Endometrium (tissue), 2 donors: ENCODE measurements around the gene EIF1.
A peak's percentile ranks its signal among the peaks of the same experiment; 100 is the strongest.
"Not testable (repeated sequence)": the region's sequence is repeated elsewhere in the genome, so short reads cannot be mapped to it uniquely, and the experiment has no call there.

ENCODE experiments used
- FAIRE-seq: peaks from 2 replicates; lab custom pipeline; 2012; peaks lifted over from hg19 to GRCh38; lab: Jason Lieb, UNC
- donor health status: control.
- donor health status: control.

Gene EIF1

DNA sequence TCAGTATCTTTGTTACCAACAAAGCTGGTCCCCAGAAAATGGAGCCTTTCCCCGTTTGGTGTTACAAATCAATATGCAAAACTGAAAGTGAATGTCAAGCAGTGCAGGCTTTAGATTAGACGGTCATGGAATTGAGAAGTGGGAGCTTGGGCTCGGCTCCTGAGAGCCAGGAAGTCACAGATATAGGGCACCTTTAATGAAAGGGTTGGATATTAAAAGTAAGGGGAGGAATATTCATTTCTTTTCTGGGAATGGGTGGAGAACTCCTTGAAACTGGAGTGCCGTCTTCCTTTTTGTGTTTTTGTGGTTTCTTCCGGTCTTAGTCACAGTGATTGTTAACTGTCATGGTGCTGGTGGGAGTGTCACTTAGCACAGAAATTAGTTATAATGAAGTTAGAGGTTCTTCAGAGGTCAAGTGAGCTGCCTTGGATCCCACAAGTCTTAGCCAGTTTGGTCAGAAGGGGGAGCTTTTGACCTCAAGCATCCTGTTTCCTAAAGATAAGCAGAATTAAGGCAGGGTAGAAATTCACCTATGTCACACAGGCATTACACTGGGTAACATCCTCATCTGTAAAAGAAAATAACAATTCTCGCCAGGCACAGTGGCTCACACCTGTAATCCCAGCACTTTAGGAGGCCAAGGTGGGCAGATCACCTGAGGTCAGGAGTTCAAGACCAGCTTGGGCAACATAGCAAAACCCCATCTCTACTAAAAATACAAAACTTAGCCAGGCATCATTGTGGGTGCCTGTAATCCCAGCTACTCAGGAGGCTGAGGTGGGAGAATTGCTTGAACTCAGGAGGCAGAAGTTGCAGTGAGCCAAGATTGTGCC, 9.6 kb upstream of the EIF1 start:
- FAIRE-seq = no peak

DNA sequence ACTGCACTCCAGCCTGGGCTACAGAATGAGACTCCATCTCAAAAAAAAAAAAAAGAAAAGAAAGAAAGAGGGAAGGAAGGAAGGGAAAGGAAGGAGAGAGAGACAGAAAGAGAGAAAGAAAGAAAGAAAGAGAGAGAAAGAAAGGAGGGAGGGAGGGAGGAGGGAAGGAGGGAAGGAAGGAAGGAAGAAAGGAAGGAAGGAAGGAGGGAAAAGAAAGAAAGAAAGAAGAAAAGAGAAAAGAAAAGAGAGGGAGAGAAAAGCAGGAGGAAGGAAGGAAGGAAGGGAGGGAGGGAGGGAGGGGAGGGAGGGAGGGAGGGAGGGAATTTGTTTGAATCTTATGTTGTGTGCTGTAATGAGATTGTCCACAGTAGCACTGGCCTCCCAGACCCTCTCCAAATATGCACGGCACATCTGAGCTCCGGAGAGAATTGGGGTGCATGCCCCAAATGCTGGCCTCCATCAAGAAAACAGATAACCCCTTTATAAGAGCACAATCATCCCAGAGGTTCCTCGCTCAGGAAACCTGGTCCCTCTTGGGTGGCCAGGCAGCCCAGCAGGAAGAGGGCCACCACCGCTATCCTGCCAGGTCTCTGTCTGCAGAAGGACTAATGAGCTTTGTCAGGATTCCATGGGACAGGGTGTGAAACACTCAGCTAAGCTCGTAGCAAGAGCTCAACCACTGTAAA, 8.8 kb upstream of the EIF1 start:
- FAIRE-seq = no peak

DNA sequence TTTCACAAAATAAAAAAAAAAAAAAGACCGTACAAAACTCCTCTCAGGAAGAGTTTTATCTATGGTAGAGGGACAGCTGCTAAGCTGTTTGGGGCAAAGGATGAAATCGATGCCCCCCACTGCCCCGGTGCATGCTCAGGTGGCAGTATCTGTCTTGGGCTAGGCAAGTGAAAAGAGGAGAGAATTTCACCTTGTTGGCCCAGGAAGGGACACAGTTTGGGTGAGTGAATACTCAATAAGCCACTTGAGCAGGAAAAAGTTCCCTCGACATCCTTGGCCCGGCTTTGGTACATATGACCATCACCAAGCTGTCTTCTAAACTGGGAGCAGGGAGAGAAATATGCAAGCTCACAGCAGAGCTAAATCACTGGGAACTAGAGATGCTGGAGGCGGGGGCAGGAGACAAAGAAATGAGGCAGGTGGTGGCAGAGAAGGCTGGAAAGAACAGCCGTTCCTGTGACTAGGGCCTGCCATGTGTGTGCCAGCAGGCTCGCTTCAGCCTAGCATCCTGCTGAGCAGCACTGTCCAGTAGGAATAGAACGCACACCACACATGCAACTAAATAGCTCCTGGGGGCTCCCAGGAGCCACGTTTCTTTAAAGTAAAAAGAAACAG, 8.2 kb upstream of the EIF1 start:
- FAIRE-seq = no peak

DNA sequence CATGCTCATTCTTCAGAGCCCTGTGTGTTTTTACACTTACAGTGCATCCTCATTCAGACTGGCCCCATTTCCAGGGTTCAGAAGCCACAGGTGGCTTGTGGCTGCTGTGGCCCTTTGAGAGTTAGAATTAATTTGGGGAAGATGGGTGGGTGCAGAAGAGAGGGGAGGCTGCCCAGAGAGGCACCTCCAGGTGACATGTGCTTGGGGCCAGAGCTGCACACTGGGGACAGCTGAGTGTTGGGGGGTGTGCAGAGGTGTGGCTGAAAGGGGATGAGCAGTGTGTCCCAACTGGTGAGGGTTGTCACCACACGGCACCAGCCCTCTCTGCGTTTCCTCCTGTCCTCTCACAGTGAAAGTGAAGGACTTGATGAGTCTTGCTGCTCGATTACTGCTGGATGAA, 6.9 kb upstream of the EIF1 start:
- FAIRE-seq = no peak

DNA sequence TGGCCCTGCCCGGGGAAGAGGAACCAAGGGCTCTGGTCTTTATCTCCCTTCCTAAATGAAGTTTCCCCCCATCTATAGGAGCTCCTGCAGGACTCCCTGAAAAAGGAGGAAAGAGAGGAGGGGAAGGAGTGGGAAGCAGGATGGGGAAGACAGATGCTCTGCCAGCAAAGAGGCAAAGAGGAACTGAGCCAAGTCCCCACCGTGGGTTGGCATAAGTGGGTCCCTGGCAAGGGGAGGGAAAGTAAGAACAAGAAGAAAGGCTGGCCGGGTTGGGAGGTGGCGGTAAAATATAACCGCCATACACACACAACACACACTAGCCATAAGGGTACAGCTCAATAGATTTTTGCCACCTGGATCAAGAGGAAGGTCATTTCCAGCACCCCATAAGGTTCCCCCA, 6.1 kb upstream of the EIF1 start:
- FAIRE-seq = no peak

DNA sequence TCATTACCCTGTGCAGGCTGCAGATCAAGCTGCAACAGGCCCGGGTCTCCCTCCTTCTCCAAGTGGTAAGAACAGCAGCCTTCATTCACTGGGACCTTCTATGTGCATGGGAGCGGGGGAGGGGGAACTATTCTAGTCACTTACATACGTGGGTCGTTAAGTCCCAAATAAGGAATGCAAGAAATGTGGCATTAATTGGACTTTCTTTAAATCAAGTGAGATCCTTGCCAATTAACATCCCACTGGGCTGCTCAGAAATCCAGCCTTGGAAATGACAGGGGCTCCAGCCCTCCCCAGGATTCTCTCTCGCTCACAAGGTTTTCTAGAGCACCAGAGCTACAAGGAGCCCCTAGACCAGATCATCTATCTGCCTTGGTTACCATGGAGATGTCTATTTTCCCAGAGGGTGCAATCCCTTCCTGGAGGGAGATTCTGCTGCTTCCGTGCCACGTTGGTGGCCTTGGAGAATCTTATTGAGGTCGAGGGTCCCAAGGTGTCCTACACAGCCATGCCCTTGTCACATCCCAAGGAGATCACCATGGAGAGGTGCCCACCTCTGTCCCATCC, 5.2 kb upstream of the EIF1 start:
- no peak for FAIRE-seq

DNA sequence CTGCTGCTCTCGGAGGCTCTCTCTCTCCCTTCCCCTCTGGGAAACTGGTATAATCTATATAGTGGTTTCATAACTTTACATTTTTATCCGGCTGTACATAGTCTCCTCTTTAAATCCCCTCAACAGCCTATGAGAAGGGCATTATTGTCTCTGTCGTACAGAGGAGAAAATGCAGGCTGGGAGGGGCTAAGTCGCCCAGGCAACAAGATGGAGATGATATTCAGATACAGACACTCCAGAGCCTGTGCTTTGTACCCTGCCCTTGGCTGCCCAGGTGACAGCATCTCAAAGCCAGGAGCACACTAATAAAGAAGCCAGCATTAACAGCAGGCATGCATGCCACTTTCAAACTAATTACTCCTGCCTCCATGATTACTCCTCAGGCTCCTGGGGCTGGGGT, 4.7 kb upstream of the EIF1 start:
- no peak for FAIRE-seq

DNA sequence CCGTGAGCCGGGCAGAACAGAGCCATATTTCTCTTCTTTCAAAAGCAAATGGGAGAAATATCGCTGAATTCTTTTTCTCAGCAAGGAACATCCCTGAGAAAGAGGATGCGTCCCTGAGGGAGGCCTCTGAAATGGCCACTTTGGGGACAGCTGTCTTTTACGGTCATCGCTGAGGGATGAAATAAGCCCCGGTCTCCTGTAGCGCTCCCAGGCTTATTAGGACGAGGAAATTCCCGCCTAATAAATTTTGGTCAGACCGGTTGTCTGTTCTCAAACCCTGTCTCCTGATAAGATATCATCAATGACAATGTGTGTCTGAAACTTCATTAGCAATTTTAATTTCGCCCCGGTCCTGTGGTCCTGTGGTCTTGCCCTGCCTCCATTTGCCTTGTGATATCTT, 2.9 kb upstream of the EIF1 start:
- FAIRE-seq = not testable (repeated sequence)

DNA sequence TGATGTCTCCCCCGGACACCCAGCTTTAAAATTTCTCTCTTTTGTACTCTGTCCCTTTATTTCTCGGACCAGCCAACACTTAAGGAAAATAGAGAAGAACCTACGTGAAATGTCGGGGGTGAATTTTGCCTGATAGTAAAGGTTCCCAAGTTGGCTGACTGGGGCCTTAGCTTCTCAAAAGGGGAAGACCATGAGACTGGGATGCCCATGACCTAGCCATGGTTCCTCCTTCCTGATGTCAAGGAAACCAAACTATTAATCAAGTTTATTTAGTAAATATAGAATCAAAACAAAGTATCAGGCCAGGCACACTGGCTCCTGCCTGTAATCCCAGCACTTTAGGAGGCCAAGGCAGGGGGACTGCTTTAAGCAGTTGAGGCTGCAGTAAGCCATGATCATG, 2.4 kb upstream of the EIF1 start:
- no peak for FAIRE-seq

DNA sequence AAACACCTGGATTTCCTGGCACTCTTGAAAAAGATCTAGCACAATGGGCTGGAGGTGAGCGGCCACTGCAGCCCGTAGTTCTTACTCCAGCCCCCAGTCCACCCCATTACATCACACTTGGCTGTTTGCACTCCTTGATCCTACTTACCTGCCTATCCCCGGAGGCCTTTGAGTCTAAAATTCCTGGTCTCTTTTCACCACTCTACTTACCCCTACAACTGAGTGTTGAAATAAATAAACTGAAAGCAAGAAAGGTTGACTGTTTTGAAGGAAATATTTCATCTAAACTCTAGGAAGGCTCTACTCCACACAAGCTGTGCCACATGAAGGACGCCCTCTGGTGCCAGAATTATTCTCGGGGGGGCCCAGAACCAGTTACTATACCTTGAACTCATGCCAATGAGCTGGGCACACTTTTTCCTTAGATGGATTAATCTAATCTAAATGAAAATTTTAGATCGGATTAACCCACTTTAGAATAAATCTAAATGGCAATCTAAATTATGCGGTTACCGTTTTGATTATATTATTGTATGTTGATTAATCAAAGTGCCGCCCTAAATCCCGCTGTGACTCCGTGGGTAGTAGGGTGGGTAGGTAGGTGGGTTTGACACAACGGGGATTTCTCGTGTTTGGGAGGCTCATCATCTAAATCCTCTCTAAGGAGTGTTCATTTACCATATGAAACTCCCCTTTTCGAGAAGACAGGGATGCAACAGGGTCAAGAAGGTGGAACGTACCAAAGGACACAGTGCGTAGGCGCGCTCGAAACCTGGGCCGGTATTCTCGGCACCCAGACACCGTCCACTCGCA, 651 bp upstream of the EIF1 start:
- no peak for FAIRE-seq

DNA sequence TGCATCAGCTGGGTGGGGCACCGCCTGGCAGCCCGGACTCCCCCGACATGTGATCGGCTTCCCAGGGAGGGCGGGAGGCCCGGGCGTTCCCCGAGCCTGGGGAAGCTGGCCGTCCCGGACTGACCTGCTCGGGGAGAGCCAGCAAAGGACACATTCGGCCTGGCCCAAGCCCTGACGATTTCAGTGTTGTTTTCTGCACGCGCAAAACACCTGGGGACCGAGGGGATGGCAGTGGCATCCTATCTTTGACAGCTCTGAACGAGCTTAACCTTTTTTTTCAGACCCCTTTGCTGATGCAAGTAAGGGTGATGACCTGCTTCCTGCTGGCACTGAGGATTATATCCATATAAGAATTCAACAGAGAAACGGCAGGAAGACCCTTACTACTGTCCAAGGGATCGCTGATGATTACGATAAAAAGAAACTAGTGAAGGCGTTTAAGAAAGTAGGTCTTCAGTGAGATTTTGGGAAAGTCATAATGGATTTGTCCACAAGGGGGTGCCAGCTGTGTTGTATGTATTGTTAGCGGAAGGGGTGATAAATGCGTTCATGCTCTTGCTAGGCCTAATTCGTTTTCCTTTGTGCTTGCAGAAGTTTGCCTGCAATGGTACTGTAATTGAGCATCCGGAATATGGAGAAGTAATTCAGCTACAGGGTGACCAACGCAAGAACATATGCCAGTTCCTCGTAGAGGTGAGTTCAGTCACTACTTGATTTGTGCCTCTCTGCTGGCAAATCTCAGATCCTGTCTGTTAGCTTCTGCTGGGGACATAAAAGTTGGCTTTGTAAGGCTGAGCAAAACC, 1.0 kb downstream of the EIF1 start:
- no peak for FAIRE-seq

DNA sequence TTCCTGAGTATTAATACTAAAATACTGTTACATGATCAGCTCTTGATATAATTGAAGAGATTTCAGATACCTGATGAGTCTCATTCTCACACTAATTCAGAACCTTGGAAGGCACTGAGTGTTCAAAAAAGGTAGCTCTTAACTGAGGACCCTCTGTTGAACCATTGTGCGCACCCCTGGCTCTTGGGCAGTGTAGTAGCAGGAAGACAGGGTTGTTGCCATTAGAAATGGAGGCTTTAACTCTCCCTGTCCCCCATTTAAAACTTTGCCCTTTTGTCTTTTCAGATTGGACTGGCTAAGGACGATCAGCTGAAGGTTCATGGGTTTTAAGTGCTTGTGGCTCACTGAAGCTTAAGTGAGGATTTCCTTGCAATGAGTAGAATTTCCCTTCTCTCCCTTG, 1.8 kb downstream of the EIF1 start:
- no peak for FAIRE-seq

DNA sequence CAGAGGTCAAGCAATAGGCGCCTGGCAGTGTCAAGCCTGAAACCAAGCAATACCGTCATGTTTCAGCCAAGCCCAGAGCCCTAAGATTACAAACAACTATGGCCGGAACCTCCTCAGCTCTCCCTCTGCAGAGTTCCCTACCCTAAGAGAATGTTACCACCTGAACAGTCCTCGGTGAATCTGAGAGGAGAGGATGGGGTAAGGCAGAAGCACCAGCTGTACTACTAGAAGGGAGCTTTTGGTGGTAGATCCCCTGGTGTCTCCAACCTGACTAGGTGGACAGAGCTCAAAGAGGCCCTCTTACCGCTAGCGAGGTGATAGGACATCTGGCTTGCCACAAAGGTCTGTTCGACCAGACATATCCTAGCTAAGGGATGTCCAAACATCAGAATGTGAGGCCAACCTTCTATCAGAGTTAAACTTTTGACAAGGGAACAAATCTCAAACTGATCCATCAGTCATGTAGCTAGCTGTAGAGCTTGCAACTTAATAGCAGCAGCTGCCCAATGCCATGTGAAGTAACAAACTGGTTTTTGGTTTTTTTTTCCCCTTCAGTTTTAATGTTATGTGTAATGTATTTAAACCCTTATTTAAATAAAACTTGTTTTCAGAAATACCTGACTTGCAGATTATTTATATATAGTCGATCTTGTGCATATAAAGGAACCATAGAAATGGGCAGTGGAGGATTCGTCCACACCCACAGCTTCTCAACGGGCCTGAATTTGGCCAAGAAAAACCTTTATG, 2.5 kb downstream of the EIF1 start:
- no peak for FAIRE-seq

DNA sequence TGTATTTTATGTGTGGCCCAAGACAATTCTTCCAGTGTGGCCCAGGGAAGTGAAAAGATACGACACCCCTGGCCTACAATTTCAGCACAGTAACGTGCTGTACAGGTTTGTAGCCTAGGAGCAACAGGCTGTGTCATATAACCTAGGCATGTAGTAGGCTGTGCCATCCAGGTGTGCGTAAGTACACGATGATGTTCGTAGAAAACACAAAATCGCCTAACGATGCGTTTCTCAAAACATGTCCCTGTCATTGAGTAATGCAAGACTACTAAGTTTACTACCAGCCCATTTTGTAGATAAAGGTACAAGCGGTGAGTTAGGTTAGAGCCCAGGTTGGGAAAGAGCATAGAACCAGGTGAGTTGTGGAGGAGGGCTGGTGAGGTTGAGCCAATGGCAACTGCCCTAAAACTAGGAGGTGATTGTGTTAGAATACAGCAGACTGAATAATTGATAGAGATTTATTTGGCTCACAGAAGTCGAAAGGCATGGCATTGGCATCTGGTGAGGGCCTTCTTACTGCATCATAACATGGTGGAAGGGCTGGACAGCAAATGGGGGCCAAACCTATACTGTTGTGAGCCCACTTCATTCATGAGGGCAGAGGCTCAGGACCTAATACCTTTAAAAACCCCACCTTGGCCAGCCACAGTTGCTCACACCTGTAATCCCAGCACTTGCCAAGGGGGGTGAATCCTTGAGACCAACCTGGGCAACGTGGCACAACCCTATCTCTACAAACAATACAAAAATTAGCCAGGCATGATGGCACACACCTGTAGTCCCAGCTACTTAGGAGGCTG, 4.2 kb downstream of the EIF1 start:
- no peak for FAIRE-seq

DNA sequence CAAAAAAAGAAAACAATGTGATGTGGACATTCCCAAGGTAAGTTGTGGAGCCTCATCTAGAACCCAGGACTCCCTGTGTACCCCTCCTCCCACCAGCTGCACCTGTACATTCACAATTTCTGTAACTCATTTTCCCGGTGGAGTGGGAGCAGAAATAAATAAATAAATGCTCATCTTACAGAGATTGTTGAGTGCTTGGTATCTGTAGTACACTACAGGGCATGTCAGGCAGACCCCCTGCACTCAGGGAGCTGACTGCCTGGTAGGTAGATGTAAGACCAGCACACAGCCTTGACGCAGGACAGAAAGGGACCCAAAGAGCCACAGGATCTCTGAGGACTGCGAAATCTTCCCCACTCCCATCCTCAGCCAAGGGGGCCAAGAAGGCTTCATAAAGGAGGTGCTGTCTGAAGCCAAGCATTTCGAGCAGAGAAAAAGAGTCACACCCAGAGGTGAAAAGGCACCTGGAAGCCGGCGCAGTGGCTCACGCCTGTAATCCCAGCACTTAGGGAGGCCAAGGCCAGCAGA, 6.5 kb downstream of the EIF1 start:
- no peak for FAIRE-seq

DNA sequence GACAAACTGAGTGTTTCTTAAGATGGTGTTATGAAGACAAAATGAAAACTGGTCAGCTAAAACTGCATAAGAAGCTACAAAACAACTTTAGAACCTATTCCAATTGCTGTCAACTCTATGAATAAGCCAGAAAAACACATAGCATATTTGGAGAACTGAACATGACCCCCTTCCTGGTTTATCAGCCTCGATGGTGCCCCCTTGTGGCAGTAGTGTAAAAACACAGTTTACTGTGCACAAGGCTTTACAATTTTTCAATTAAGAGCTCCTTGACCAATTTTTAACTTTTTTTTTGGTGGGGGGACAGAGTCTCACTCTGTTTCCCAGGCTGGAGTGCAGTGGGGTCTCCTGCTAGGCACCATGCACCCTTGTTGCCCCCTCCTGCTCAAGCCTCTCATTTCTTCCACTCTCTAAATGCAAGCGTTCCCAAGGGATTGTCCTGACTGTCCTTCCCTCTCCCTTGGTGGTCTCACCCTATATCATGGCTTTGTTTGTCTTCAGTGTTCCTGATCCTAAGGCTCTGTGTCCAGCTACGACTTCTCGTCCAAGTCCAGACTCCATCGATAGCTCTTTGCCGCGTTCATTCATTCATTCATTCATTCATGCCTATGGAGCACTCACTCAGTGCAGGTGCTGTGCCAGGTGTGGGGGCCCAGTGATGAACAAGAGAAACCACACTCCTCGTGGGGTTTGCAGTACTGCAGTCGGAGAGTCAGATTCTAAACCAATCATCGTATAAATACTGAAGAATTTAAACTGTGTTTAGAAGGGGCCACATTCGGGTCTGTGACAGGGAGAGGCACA, 7.5 kb downstream of the EIF1 start:
- peak; percentile 72 for FAIRE-seq

DNA sequence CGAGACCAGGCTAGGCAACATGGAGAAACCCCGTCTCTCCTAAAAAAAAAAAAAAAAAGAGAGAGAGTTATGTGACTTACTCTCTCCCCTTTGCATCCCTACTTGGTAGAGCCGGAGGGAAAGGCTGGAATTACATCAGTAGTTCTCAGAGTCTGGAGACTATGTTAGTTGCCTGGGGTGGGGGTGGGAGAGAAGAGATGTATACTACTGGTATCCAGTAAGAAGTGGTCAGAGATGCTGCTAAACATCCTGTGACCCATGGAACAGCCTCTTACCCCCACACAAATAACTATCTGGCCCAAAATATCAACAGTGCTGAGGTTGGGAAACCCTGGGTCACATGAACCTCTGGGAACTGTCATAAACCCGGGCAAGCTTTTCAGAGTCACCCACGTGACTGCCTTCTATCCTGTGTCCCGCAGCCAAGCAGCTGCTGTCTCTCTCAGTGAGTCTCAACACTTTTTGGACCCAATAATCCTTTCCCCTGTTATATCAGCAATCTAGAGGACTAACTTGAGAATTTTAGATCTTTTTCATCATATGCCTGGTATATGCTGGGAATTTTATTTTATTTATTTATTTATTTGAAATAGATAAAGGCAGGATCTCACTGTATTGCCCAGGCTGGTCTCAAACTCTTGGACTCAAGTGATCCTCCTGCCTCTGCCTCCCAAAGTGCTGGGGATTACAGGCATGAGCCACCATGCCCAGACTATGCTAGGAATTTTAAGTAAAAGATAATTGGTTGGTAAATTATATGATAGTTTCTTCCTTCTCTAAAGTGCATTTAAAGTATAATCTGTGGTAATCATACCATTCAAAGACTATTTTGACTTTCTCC, 8.7 kb downstream of the EIF1 start:
- FAIRE-seq = peak; percentile 78

DNA sequence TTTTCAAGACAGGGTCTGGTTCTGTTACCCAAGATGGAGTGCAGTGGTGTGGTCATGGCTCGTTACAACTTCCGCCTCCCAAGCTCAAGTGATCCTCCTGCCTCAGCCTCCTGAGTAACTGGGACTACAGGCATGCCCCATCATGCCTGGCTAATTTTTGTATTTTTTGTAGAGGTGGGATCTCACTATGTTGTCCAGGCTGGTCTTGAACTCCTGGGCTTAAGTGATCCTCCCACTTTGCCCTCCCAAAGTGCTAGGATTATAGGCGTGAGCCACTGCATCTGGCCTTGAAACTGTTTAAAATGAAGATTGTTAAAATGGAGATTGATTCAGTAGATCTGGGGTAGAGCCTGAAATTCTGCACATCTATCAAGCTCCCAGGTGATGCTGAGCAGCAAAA, 12.2 kb downstream of the EIF1 start:
- not testable (repeated sequence) for FAIRE-seq
